K562 (cell line): ENCODE measurements around the gene PREP. TPM values are rescaled to one million over a fixed set of nuclear protein-coding genes. Genes with fewer than 3 reads are reported as not detected.

Experiments
- ATAC-seq: fragments of 200-7000 bp; cut with Tn5 transposase; 3 replicates; pipeline ENCODE4 v1.9.1; 2020; ENCODE audit warnings: moderate library complexity
- Bru-seq: library from RNA; stranded (reverse); fragments of 400-500 nt; gene quantifications from one replicate; lab custom pipeline; 2021; lab: Mats Ljungman, UMichigan
- BruChase-seq, 2 experiments: library from RNA; stranded (reverse); fragments of 400-500 nt; gene quantifications; one replicate each; lab custom pipeline; 2021; lab: Mats Ljungman, UMichigan
- BruUV-seq: library from RNA; stranded (reverse); fragments of 400-500 nt; replicated peaks from 2 replicates; lab custom pipeline; 2021; lab: Mats Ljungman, UMichigan
- CTCF ChIA-PET: fragments of 300-600 bp; formaldehyde crosslinking; extraction: SDS; loops from one replicate; lab custom pipeline; 2021; ENCODE audit warnings: low intra/inter-chr PET ratio; lab: Yijun Ruan, JAX
- POLR2A ChIA-PET: fragments of 300-600, 350-650 bp; sonication (Branson Sonifier 250); formaldehyde crosslinking; extraction: SDS; loops from one replicate; lab custom pipeline; 2021; ENCODE audit warnings: antibody characterized with exemption, inconsistent platforms; lab: Yijun Ruan, JAX
- DNase-seq, 4 experiments: peaks; one replicate each; pipeline versions ENCODE4 v3.0.0 to v3.0.0-alpha.2; 2011 to 2018; ENCODE audit warnings: low spot score in 3 of 4, mixed read lengths in 3 of 4; ENCODE audit errors: extremely low read depth in 1 of 4
- FAIRE-seq: peaks from 2 replicates; lab custom pipeline; 2011; peaks lifted over from hg19 to GRCh38; lab: Jason Lieb, UNC
- H2AFZ ChIP-seq: 2 replicates; pipeline ENCODE4 v1.6.0; 2011; ENCODE audit warnings: low read depth, low read length, control low read depth, inconsistent platforms
- H3K27ac ChIP-seq: fragments of 200-600 bp; 3 replicates; pipeline ENCODE4 v1.8.0; 2011; ENCODE audit warnings: low read depth, mild to moderate bottlenecking, control low read depth, inconsistent platforms, low read length, moderate library complexity, mixed read lengths; ENCODE audit errors: extremely low read depth
- H3K27me3 ChIP-seq, 2 experiments: fragments of 300-600 bp in 1 of 2; 2 replicates in 1 of 2; 3 replicates in 1 of 2; pipeline versions ENCODE4 v1.6.0 to v1.8.0; 2011; ENCODE audit warnings: inconsistent platforms in 2 of 2, low read length in 2 of 2, mild to moderate bottlenecking in 1 of 2, mixed read lengths in 1 of 2, moderate library complexity in 1 of 2; ENCODE audit not compliant: control insufficient read depth in 2 of 2, insufficient read depth in 2 of 2
- H3K36me3 ChIP-seq: fragments of 300-600 bp; 3 replicates; pipeline ENCODE4 v1.8.0; 2011; ENCODE audit warnings: mild to moderate bottlenecking, low read length, inconsistent platforms; ENCODE audit not compliant: control insufficient read depth, insufficient read depth
- H3K4me1 ChIP-seq, 2 experiments: fragments of 200-600 bp in 1 of 2; replicated peaks in 1 of 2; 2 replicates in 1 of 2; 3 replicates in 1 of 2; pipeline versions ENCODE4 v1.5.1 to v1.8.0; 2011; ENCODE audit warnings: inconsistent platforms in 2 of 2, low read length in 2 of 2, mild to moderate bottlenecking in 1 of 2, mixed read lengths in 1 of 2, moderate library complexity in 1 of 2; ENCODE audit not compliant: control insufficient read depth in 2 of 2, insufficient read depth in 2 of 2
- H3K4me2 ChIP-seq: 2 replicates; pipeline ENCODE4 v1.6.1; 2011; ENCODE audit warnings: low read length, control low read depth, inconsistent platforms, mixed read lengths; ENCODE audit not compliant: insufficient read depth
- H3K4me3 ChIP-seq: fragments of 200-600 bp; sonication (generic), shearing (Covaris generic); 2 replicates; pipeline ENCODE4 v1.5.1; 2016; ENCODE audit warnings: control low read depth, inconsistent platforms
- H3K79me2 ChIP-seq: fragments of 200-600 bp; 3 replicates; pipeline ENCODE4 v1.8.0; 2011; ENCODE audit warnings: low read length, inconsistent platforms; ENCODE audit not compliant: control insufficient read depth, insufficient read depth
- H3K9ac ChIP-seq, 2 experiments: 2 replicates each; pipeline versions ENCODE4 v1.6.0 to v1.6.1; 2011; ENCODE audit warnings: low read depth in 2 of 2, low read length in 2 of 2, control low read depth in 1 of 2, inconsistent platforms in 1 of 2, mild to moderate bottlenecking in 1 of 2, mixed read lengths in 1 of 2; ENCODE audit not compliant: insufficient read depth in 1 of 2
- H3K9me1 ChIP-seq: one replicate; pipeline ENCODE4 v1.6.0; 2011; ENCODE audit warnings: inconsistent platforms, mild to moderate bottlenecking, low read length, moderate library complexity; ENCODE audit not compliant: control insufficient read depth, insufficient read depth
- H3K9me3 ChIP-seq: replicated peaks from 2 replicates; pipeline ENCODE4 v1.5.1; 2011; ENCODE audit warnings: low read depth, low read length, inconsistent platforms; ENCODE audit not compliant: control insufficient read depth, insufficient read depth
- H4K20me1 ChIP-seq: replicated peaks from 2 replicates; pipeline ENCODE4 v1.6.1; 2011; ENCODE audit warnings: low read length, inconsistent platforms, mixed read lengths; ENCODE audit not compliant: control insufficient read depth, insufficient read depth
- BHLHE40 ChIP-seq: IDR thresholded peaks from 2 replicates; pipeline ENCODE4 v1.6.1; 2011; ENCODE audit warnings: low read length, improper control_type of control experiment
- DACH1 ChIP-seq: fragments of 450-650 bp; IDR thresholded peaks from 2 replicates; pipeline ENCODE4 v1.6.1; 2018; ENCODE audit not compliant: partially characterized antibody
- E2F1 ChIP-seq: sonication (generic); formaldehyde crosslinking; IDR thresholded peaks from 2 replicates; pipeline ENCODE4 v1.8.1; 2023; ENCODE audit warnings: mild to moderate bottlenecking, missing genetic modification reagents, moderate library complexity
- GATAD2B ChIP-seq: fragments of 450-650 bp; IDR thresholded peaks from 2 replicates; pipeline ENCODE4 v1.6.1; 2017; ENCODE audit warnings: mild to moderate bottlenecking, borderline replicate concordance
- KHSRP ChIP-seq: fragments of 450-650 bp; IDR thresholded peaks from 2 replicates; pipeline ENCODE4 v1.6.1; 2017
- KLF6 ChIP-seq: fragments of 250-450 bp; sonication (Bioruptor Pico); IDR thresholded peaks from 2 replicates; pipeline ENCODE4 v1.4.0; 2020; ENCODE audit warnings: mild to moderate bottlenecking, moderate library complexity, borderline replicate concordance
- LEF1 ChIP-seq: fragments of 450-650 bp; IDR thresholded peaks from 2 replicates; pipeline ENCODE4 v1.6.1; 2016; ENCODE audit warnings: mild to moderate bottlenecking
- MAZ ChIP-seq, 2 experiments: fragments of 450-650 bp in 1 of 2; sonication (generic) in 1 of 2; formaldehyde crosslinking; IDR thresholded peaks in 1 of 2; conservative IDR thresholded peaks in 1 of 2; 2 replicates each; pipeline versions ENCODE4 v1.4.0 to v1.5.0; 2020; ENCODE audit warnings: mild to moderate bottlenecking in 1 of 2, missing genetic modification reagents in 1 of 2
- NCOA4 ChIP-seq: fragments of 450-650 bp; IDR thresholded peaks from 2 replicates; pipeline ENCODE4 v1.6.1; 2018; ENCODE audit warnings: mild to moderate bottlenecking; ENCODE audit not compliant: partially characterized antibody
- RBFOX2 ChIP-seq: fragments of 200-400 bp; formaldehyde crosslinking; IDR thresholded peaks from 2 replicates; pipeline ENCODE4 v1.6.1; 2017; ENCODE audit warnings: low read depth, mild to moderate bottlenecking, low read length, moderate library complexity
- RBM17 ChIP-seq: fragments of 200-400 bp; formaldehyde crosslinking; IDR thresholded peaks from 2 replicates; pipeline ENCODE4 v1.6.1; 2017; ENCODE audit warnings: low read depth, mild to moderate bottlenecking, low read length, borderline replicate concordance
- RBM39 ChIP-seq: fragments of 200-400 bp; formaldehyde crosslinking; optimal IDR thresholded peaks from 2 replicates; pipeline ENCODE3; 2018; ENCODE audit warnings: low read depth, low read length
- ZNF384 ChIP-seq: IDR thresholded peaks from 2 replicates; pipeline ENCODE4 v1.6.1; 2012; ENCODE audit warnings: low read depth, low read length, improper control_type of control experiment
- ZNF584 ChIP-seq: fragments of 200-800 bp; sonication (Bioruptor generic); IDR thresholded peaks from 2 replicates; pipeline ENCODE4 v1.6.1; 2016; ENCODE audit warnings: low read depth, mild to moderate bottlenecking, missing genetic modification characterization, missing compliant biosample characterization
- ZNF696 ChIP-seq: fragments of 250-450 bp; sonication (Bioruptor Pico); conservative IDR thresholded peaks from 2 replicates; pipeline ENCODE4 v1.4.0; 2020; ENCODE audit warnings: mild to moderate bottlenecking, moderate library complexity
- WGBS: fragments of 100-300 bp; shearing (Covaris generic); methylation state at CpG from one replicate; pipeline ENCODE4 v1.1.6; 2016; ENCODE audit warnings: low coverage, mixed read lengths; ENCODE audit not compliant: insufficient coverage; ENCODE audit errors: missing lambda C conversion rate; 5-methylcytosine and 5-hydroxymethylcytosine counted together
- in situ Hi-C: fragments of 300-500 bp; cut with MboI; formaldehyde crosslinking; loops from 4 replicates; pipeline ENCODE4 v1.15.0; 2018; ENCODE audit warnings: inconsistent platforms, mixed read lengths
- intact Hi-C: fragments of 100-400 bp; cut with micrococcal nuclease; formaldehyde crosslinking; loops from 2 replicates; pipeline ENCODE4 v1.14.2; 2022
- long read RNA-seq, 3 experiments: library from polyadenylated mRNA in 2 of 3; library from RNA in 1 of 3; unstranded in 2 of 3; stranded (forward) in 1 of 3; transcript quantifications; one replicate each; pipeline ENCODE4 v2.0.0, GENCODE V29; 2019 to 2022
- polyA minus RNA-seq, 3 experiments: library from RNA; depleted of rRNA, polyadenylated mRNA; stranded (reverse); fragments of >200 nt; gene quantifications; 2 replicates each; pipeline ENCODE4 v1.2.3, GENCODE V29; 2011
- polyA plus RNA-seq, 8 experiments: library from polyadenylated mRNA; depleted of rRNA in 4 of 8; stranded (reverse) in 5 of 8; unstranded in 3 of 8; fragments of >200 nt; fragmentation: Nextera tagmentation in 2 of 8; fragmentation: Illumina TruSeq in 1 of 8; extraction: Ambion mirVana in 2 of 8; extraction: Trizol in 1 of 8; gene quantifications; 2 replicates each; pipeline versions ENCODE4 v1.2.1 to v1.2.3, GENCODE V29; 2011 to 2014; ENCODE audit warnings: inconsistent platforms in 1 of 8, missing spikeins in 1 of 8
- total RNA-seq, 7 experiments: library from RNA; depleted of rRNA in 6 of 7; stranded (reverse); fragments of >200 nt in 6 of 7; fragmentation: Illumina TruSeq in 2 of 7; extraction: Trizol in 2 of 7; gene quantifications; 2 replicates each; pipeline versions ENCODE4 v1.2.1 to v1.2.3, GENCODE V29; 2011 to 2021; ENCODE audit warnings: low replicate concordance in 1 of 7

The PREP gene
- total RNA-seq (2011; cell fraction: chromatin; rRNA removed; ENCODE audit: low replicate concordance): 39.0 and 76.5 TPM in 2 replicates
- 18.8 and 23.4 TPM in 2 replicates for total RNA-seq (2011; cell fraction: nucleolus; rRNA removed)
- 43.5 and 68.7 TPM in 2 replicates for total RNA-seq (2011; cell fraction: nucleoplasm; rRNA removed)
- 22.4 and 22.7 TPM in 2 replicates for total RNA-seq (2014; rRNA removed)
- 33.8 and 33.9 TPM in 2 replicates for total RNA-seq (2014; rRNA removed; fragmentation: Illumina TruSeq; extraction: Trizol)
- 27.0 and 28.3 TPM in 2 replicates for total RNA-seq (2015; rRNA removed; fragmentation: Illumina TruSeq; extraction: Trizol)
- 54.7 and 58.3 TPM in 2 replicates for total RNA-seq (2021)
- 21.5 and 26.2 TPM in 2 replicates for polyA plus RNA-seq (2011; rRNA removed)
- polyA plus RNA-seq (2011; cell fraction: cytosol; rRNA removed): 15.1 and 25.2 TPM in 2 replicates
- polyA plus RNA-seq (2011; cell fraction: nucleus; rRNA removed): 24.9 and 27.3 TPM in 2 replicates
- 31.8 and 42.1 TPM in 2 replicates for polyA plus RNA-seq (2012)
- polyA plus RNA-seq (2014; fragmentation: Illumina TruSeq; extraction: Trizol): 56.7 and 60.8 TPM in 2 replicates
- polyA plus RNA-seq (2014; fragmentation: Nextera tagmentation; extraction: Ambion mirVana): 10 to 100 TPM; 14.1 to 18.6 TPM
- polyA plus RNA-seq (2014; rRNA removed): 28.2 and 30.0 TPM in 2 replicates
- 43.8 and 56.0 TPM in 2 replicates for polyA minus RNA-seq (2011; rRNA and poly(A)+ RNA removed)
- 26.1 and 28.8 TPM in 2 replicates for polyA minus RNA-seq (2011; cell fraction: cytosol; rRNA and poly(A)+ RNA removed)
- 22.5 and 32.8 TPM in 2 replicates for polyA minus RNA-seq (2011; cell fraction: nucleus; rRNA and poly(A)+ RNA removed)
- percentile 84 among the genes with signal in this experiment for Bru-seq, nascent RNA
- percentile 81 among the genes with signal in this experiment for BruChase-seq, experiment 1, labeled RNA remaining after a 2-hour chase
- BruChase-seq, experiment 2, labeled RNA remaining after a 6-hour chase: percentile 78 among the genes with signal in this experiment
- long read RNA-seq, experiment 1, transcript PREP-201 (15 exons, 2,905 nt): major isoform, 87 of 288 reads
- long read RNA-seq, experiment 1, partial matches to known transcripts: 29 of 288 reads
- long read RNA-seq, experiment 1, other reads (novel, unspliced or antisense): 172 of 288 reads
- long read RNA-seq, experiment 2, transcript PREP-201 (15 exons, 2,905 nt): major isoform, 22 of 60 reads
- long read RNA-seq, experiment 2, partial matches to known transcripts: 23 of 60 reads
- long read RNA-seq, experiment 2, other reads (novel, unspliced or antisense): 14 of 60 reads
- long read RNA-seq, experiment 3, transcript PREP-201 (15 exons, 2,905 nt): major isoform, 5 of 21 reads
- long read RNA-seq, experiment 3, partial matches to known transcripts: 13 of 21 reads
- long read RNA-seq, experiment 3, other reads (novel, unspliced or antisense): 3 of 21 reads

GRCh38 chr6:105402939-105403935 is at the start of gene PREP:
Gene PREP, minus strand, starts transcription at chr6:105403082. Its CDS starts 191 bp downstream, at chr6:105402891.
- DNase-seq: peak; percentile 83 to 90 (median 86)
- peak within 1 kb of the TSS; percentile 100 for H2AFZ ChIP-seq
- in situ Hi-C loops: no loop called here
- peak within 1 kb of the TSS; percentile 82 for H3K4me3 ChIP-seq
- BruUV-seq: no TSS peak
- H3K4me2 ChIP-seq: peak within 1 kb of the TSS; percentile 99
- ChIA-PET POLR2A (interaction anchor here (0.6 to 1.1 kb wide), 8 partner anchors 9 to 209 kb away, joined by 3 to 7 read pairs (median 3); no protein-coding TSS in a partner anchor), CTCF (interaction anchor here (1.0 to 2.0 kb wide), 3 partner anchors 269 to 316 kb away, joined by 3 to 15 read pairs (median 3); no protein-coding TSS in a partner anchor)
- H3K79me2 ChIP-seq: peaks cover 47% of the 10 kb centered on the region
- no peaks in the 10 kb centered on the region for H3K9me1 ChIP-seq
- peak; percentile 94 for ATAC-seq
- H3K27me3 ChIP-seq: no peaks in the 10 kb centered on the region
- FAIRE-seq: peak; percentile 91
- peak within 1 kb of the TSS; percentile 76 to 98 for H3K9ac ChIP-seq
- H3K36me3 ChIP-seq: no peaks in the 10 kb centered on the region
- intact Hi-C loops: loop anchor here (1.0 to 10.0 kb wide), 4 partner anchors 88 to 446 kb away; partner anchors contain the start of gene LIN28B
- under 1% methylated on average over 68 of the region's 84 CpGs for whole genome bisulfite sequencing
- peak within 1 kb of the TSS; percentile 80 for H3K27ac ChIP-seq
- peaks cover 16 to 22% of the 10 kb centered on the region in 2 experiments; a peak in 4 of 5 replicates for H3K4me1 ChIP-seq
- H4K20me1 ChIP-seq: peaks cover 13% of the 10 kb centered on the region
- no peaks in the 10 kb centered on the region for H3K9me3 ChIP-seq
- no peak for TF ChIP-seq ZNF584 (CRISPR knock-in tag)
- TF ChIP-seq LEF1: no peak
- no peak for TF ChIP-seq KHSRP
- peak; percentile 85 for TF ChIP-seq RBFOX2
- TF ChIP-seq E2F1 (CRISPR knock-in tag): no peak
- TF ChIP-seq RBM39: no peak
- no peak for TF ChIP-seq DACH1
- peak; percentile 33 to 76; a peak in 3 of 4 replicates for TF ChIP-seq MAZ (CRISPR knock-in tag; conservative IDR thresholded peaks at IDR 0.05 in 1 of 2, IDR thresholded peaks at IDR 0.05 in 1 of 2)
- peak; percentile 93 for TF ChIP-seq GATAD2B
- TF ChIP-seq RBM17: no peak
- no peak for TF ChIP-seq ZNF384
- TF ChIP-seq KLF6 (CRISPR knock-in tag): no peak
- no peak for TF ChIP-seq NCOA4
- TF ChIP-seq BHLHE40: no peak
- no peak for TF ChIP-seq ZNF696 (CRISPR knock-in tag)
